Transverse colon (tissue), 4 donors: ENCODE measurements around the gene ITGB8. TPM values are rescaled to one million over a fixed set of nuclear protein-coding genes. Genes with fewer than 3 reads are reported as not detected.

Experiments used
- DNase-seq: peaks from one replicate; pipeline ENCODE4 v3.0.0-alpha.2; 2019
- H3K27ac ChIP-seq, 4 donors: fragments of 200-600 bp; sonication (generic); 2 replicates each; pipeline ENCODE4 v1.5.1; 2016 to 2018; ENCODE audit warnings: inconsistent platforms in 4 of 4
- H3K27me3 ChIP-seq: fragments of 200-600 bp; sonication (generic); 2 replicates; pipeline ENCODE4 v1.5.1; 2017; ENCODE audit warnings: inconsistent platforms
- H3K36me3 ChIP-seq, 4 donors: fragments of 200-600 bp; sonication (generic); 2 replicates each; pipeline ENCODE4 v1.5.1; 2017 to 2019; ENCODE audit warnings: inconsistent platforms in 4 of 4
- H3K4me1 ChIP-seq, 4 donors: fragments of 200-600 bp; sonication (generic); 2 replicates each; pipeline ENCODE4 v1.5.1; 2017 to 2020; ENCODE audit warnings: inconsistent platforms in 4 of 4
- H3K4me3 ChIP-seq, 4 donors: fragments of 200-600 bp; sonication (generic); 1 replicate in 1 of 4; 2 replicates in 3 of 4; pipeline versions ENCODE4 v1.5.1 to v1.6.1; 2017 to 2019; ENCODE audit warnings: inconsistent platforms in 4 of 4
- H3K9me3 ChIP-seq, 2 donors: fragments of 200-600 bp; sonication (generic); 2 replicates each; pipeline ENCODE4 v1.5.1; 2017 to 2019; ENCODE audit warnings: inconsistent platforms in 2 of 2
- EP300 ChIP-seq: sonication (generic); formaldehyde crosslinking; IDR thresholded peaks from one replicate; pipeline ENCODE4 v1.6.1; 2017; ENCODE audit warnings: antibody characterized with exemption, low read depth
- POLR2A ChIP-seq: fragments of 450-650 bp; IDR thresholded peaks from one replicate; pipeline ENCODE4 v1.6.1; 2016; ENCODE audit warnings: antibody characterized with exemption, mild to moderate bottlenecking, moderate library complexity
- POLR2AphosphoS5 ChIP-seq, 3 donors: sonication (generic); formaldehyde crosslinking; IDR thresholded peaks; one replicate each; pipeline ENCODE4 v1.6.1; 2016; ENCODE audit warnings: antibody characterized with exemption in 3 of 3
- WGBS, 2 donors: methylation state at CpG; one replicate each; pipeline ENCODE4 v1.1.5; 2018; ENCODE audit warnings: low coverage in 1 of 2; 5-methylcytosine and 5-hydroxymethylcytosine counted together
- in situ Hi-C, 4 donors: fragments of 200-750 bp; cut with MboI; loops; one replicate each; pipeline versions ENCODE4 v1.15.0 to v1.15.1; 2017; ENCODE audit warnings: low sequenced_read_pairs in 3 of 4, low pct_ligation_motif_present in 1 of 4, low pct_unique_long_range_greater_than_20kb in 1 of 4
- intact Hi-C: fragments of 100-400 bp; cut with DNase I; formaldehyde crosslinking; loops from one replicate; pipeline ENCODE4 v1.15.1; 2023; ENCODE audit warnings: low total_unique reads
- total RNA-seq, 4 donors: library from RNA; depleted of rRNA; stranded (reverse); fragments of >200 nt; gene quantifications; one replicate each; pipeline ENCODE4 v1.1.0, GENCODE V29; 2016
- TF ChIP-seq, protein P1 (sequence below), 5 experiments: fragments of 200-600 bp in 3 of 5; fragments of 450-650 bp in 2 of 5; sonication (generic) in 3 of 5; IDR thresholded peaks; 1 replicate in 2 of 5; 2 replicates in 3 of 5; pipeline ENCODE4 v1.5.1; 2016 to 2017; ENCODE audit warnings: antibody characterized with exemption in 5 of 5, inconsistent platforms in 3 of 5, mild to moderate bottlenecking in 2 of 5, moderate library complexity in 1 of 5

The ITGB8 gene
- total RNA-seq, 4 donors from 2014 or later = 3.0 to 14.0 (median 8.6) TPM

DNA sequence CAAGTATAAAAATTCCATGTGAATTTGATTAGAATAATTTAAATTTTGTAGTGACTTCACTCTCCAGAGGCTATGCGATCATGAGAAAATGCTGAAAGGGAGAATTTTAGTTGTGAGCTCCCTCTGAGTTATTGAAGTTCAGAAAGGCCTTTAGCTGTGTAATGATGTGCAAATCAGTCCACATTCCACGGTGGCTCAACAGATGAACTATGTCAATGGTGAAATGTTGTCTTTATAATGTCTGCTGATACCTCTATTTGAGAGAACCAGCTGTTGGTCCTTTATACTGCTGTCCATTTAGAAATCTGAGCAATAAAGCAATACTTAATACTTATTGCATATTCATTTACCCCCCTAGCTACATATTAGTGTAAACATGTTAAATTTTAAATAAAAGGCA lies 7.1 kb upstream of the ITGB8 start:
- in situ Hi-C loops = loop anchor here in 3 of 4 donors (25.0 kb wide), 3 partner anchors 161 to 611 kb away; partner anchors contain the start of gene POLR1F (in 1 of the 3)
- Histone ChIP-seq H3K36me3 (no peaks in the 10 kb centered on the region), H3K27ac (no peak overlapping the region), H3K4me1 (no peaks in the 10 kb centered on the region), H3K4me3 (no peak overlapping the region), H3K27me3 (no peaks in the 10 kb centered on the region), H3K9me3 (no peaks in the 10 kb centered on the region)
- TF ChIP-seq POLR2AphosphoS5 (IDR thresholded peaks at IDR 0.05) = peak; percentile 17 to 62 (median 53)
- TF ChIP-seq, protein P1, sequence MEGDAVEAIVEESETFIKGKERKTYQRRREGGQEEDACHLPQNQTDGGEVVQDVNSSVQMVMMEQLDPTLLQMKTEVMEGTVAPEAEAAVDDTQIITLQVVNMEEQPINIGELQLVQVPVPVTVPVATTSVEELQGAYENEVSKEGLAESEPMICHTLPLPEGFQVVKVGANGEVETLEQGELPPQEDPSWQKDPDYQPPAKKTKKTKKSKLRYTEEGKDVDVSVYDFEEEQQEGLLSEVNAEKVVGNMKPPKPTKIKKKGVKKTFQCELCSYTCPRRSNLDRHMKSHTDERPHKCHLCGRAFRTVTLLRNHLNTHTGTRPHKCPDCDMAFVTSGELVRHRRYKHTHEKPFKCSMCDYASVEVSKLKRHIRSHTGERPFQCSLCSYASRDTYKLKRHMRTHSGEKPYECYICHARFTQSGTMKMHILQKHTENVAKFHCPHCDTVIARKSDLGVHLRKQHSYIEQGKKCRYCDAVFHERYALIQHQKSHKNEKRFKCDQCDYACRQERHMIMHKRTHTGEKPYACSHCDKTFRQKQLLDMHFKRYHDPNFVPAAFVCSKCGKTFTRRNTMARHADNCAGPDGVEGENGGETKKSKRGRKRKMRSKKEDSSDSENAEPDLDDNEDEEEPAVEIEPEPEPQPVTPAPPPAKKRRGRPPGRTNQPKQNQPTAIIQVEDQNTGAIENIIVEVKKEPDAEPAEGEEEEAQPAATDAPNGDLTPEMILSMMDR (IDR thresholded peaks at IDR 0.05) = no peak
- whole genome bisulfite sequencing, 2 donors = 66 to 74% methylated on average over 2 of the region's 2 CpGs
- no peak for DNase-seq
- intact Hi-C loops = no loop called here

DNA sequence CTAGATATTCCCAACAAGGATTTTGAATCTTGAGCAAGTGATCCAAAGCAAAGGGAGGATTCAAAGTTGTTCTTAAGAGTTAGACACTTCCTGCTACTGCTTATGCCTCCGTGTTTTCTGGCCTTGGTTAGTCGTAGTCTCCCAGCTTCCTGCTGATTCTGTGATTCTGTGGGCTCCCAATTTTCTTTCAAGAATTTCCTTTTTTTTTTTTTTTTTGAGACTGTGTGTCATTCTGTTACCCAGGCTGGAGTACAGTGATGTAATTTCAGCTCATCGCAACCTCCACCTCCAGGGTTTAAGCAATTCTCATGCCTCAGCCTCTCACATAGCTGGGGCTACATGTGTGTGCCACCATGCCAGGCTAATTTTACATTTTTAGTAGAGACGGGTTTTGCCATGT lies 4.4 kb upstream of the ITGB8 start:
- intact Hi-C loops (no loop called here), in situ Hi-C loops (loop anchor here in 1 of 4 donors (25.0 kb wide), 1 partner anchor 564 kb away; the partner anchor contains the start of gene TMEM196)
- Histone ChIP-seq H3K27ac (no peak overlapping the region), H3K9me3 (no peaks in the 10 kb centered on the region), H3K4me1 (peaks cover 0 to 5% (median 0%) of the 10 kb centered on the region in 4 donors), H3K36me3 (no peaks in the 10 kb centered on the region), H3K4me3 (no peak overlapping the region), H3K27me3 (no peaks in the 10 kb centered on the region)
- no peak for DNase-seq
- 67 to 91% methylated on average over 2 to 4 of the region's 4 CpGs for WGBS, 2 donors
- TF ChIP-seq EP300 (no peak), POLR2AphosphoS5 (IDR thresholded peaks at IDR 0.05) (no peak), POLR2A (no peak)
- TF ChIP-seq, protein P1 (IDR thresholded peaks at IDR 0.05) = no peak

DNA sequence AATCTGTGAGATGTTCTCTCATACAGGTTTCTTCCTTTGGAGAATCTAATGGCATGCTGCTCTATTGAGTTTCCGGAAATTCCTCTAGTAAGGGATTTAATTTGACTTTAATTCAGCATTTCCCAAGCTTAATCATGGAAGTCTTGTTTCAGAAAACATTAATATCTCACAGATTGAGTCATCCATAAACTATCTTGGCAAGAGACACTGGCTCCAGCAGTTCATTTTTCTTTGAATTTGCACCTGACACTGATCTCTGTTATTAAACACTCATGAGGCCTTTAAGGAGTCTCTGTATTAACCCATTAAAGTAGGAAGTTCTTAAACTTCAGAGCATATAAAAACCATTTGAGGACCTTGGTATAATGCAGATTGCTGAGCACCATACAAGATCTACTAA lies 3.6 kb upstream of the ITGB8 start:
- no peak overlapping the region for H3K4me3 ChIP-seq
- no peaks in the 10 kb centered on the region for H3K9me3 ChIP-seq
- intact Hi-C loops = no loop called here
- no peak for DNase-seq
- WGBS, 2 donors = 78% methylated on average over 1 of the region's 1 CpG
- no peak overlapping the region for H3K27ac ChIP-seq
- H3K36me3 ChIP-seq = no peaks in the 10 kb centered on the region
- peaks cover 0 to 9% (median 0%) of the 10 kb centered on the region in 4 donors for H3K4me1 ChIP-seq
- H3K27me3 ChIP-seq = no peaks in the 10 kb centered on the region
- in situ Hi-C loops = loop anchor here in 1 of 4 donors (25.0 kb wide), 1 partner anchor 565 kb away; the partner anchor contains the start of gene TMEM196
- TF ChIP-seq EP300 (no peak), POLR2A (no peak), POLR2AphosphoS5 (IDR thresholded peaks at IDR 0.05) (no peak)
- TF ChIP-seq, protein P1 (IDR thresholded peaks at IDR 0.05) = no peak

DNA sequence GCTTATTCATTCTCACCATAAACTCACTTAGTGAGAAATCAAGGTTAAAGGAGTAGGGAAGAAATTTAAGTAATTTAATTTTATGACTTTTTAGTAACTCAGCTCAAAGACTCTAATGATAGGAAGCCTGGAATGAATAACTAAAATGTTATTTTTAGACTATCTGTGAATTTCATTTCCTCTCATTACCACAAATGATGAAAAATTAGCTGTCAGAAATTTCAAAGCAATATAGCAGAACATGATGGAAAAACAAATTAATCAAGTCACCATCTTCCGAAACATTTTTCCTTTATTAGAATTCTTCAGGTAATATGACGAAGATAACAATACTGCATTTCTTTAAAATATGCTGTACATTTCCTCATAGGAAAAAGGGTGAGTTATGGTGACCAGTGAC lies 2.7 kb upstream of the ITGB8 start:
- H3K27ac ChIP-seq = no peak overlapping the region

More for the DNA sequence above, 2.7 kb upstream of the ITGB8 start:
- H3K9me3 ChIP-seq = no peaks in the 10 kb centered on the region
- H3K27me3 ChIP-seq = no peaks in the 10 kb centered on the region
- in situ Hi-C loops = loop anchor here in 1 of 4 donors (25.0 kb wide), 1 partner anchor 566 kb away; the partner anchor contains the start of gene TMEM196
- peaks cover 0 to 16% (median 0%) of the 10 kb centered on the region in 4 donors for H3K4me1 ChIP-seq
- no peaks in the 10 kb centered on the region for H3K36me3 ChIP-seq
- WGBS, 2 donors = 84 to 96% methylated on average over 2 of the region's 2 CpGs
- no peak for DNase-seq
- intact Hi-C loops = no loop called here
- TF ChIP-seq, protein P1 (IDR thresholded peaks at IDR 0.05) = no peak
- TF ChIP-seq EP300 (no peak), POLR2AphosphoS5 (IDR thresholded peaks at IDR 0.05) (no peak), POLR2A (no peak)
- no peak overlapping the region for H3K4me3 ChIP-seq
